K562 (cell line): Measurements from ENCODE around the gene CCNB1IP1. TPM values are rescaled to one million over a fixed set of nuclear protein-coding genes. Genes with fewer than 3 reads are reported as not detected.

Experiments used
- ATAC-seq: fragments of 200-7000 bp; cut with Tn5 transposase; 3 replicates; pipeline ENCODE4 v1.9.1; 2020; ENCODE audit warnings: moderate library complexity
- BruUV-seq: library from RNA; stranded (reverse); fragments of 400-500 nt; replicated peaks from 2 replicates; lab custom pipeline; 2021; lab: Mats Ljungman, UMichigan
- CTCF ChIA-PET: fragments of 300-600 bp; formaldehyde crosslinking; extraction: SDS; loops from one replicate; lab custom pipeline; 2021; ENCODE audit warnings: low intra/inter-chr PET ratio; lab: Yijun Ruan, JAX
- POLR2A ChIA-PET: fragments of 300-600, 350-650 bp; sonication (Branson Sonifier 250); formaldehyde crosslinking; extraction: SDS; loops from one replicate; lab custom pipeline; 2021; ENCODE audit warnings: antibody characterized with exemption, inconsistent platforms; lab: Yijun Ruan, JAX
- DNase-seq, 4 experiments: peaks; one replicate each; pipeline versions ENCODE4 v3.0.0 to v3.0.0-alpha.2; 2011 to 2018; ENCODE audit warnings: low spot score in 3 of 4, mixed read lengths in 3 of 4; ENCODE audit errors: extremely low read depth in 1 of 4
- FAIRE-seq: peaks from 2 replicates; lab custom pipeline; 2011; peaks lifted over from hg19 to GRCh38; lab: Jason Lieb, UNC
- H2AFZ ChIP-seq: 2 replicates; pipeline ENCODE4 v1.6.0; 2011; ENCODE audit warnings: low read depth, low read length, control low read depth, inconsistent platforms
- H3K27ac ChIP-seq: fragments of 200-600 bp; 3 replicates; pipeline ENCODE4 v1.8.0; 2011; ENCODE audit warnings: low read depth, mild to moderate bottlenecking, control low read depth, inconsistent platforms, low read length, moderate library complexity, mixed read lengths; ENCODE audit errors: extremely low read depth
- H3K27me3 ChIP-seq, 2 experiments: fragments of 300-600 bp in 1 of 2; 2 replicates in 1 of 2; 3 replicates in 1 of 2; pipeline versions ENCODE4 v1.6.0 to v1.8.0; 2011; ENCODE audit warnings: inconsistent platforms in 2 of 2, low read length in 2 of 2, mild to moderate bottlenecking in 1 of 2, mixed read lengths in 1 of 2, moderate library complexity in 1 of 2; ENCODE audit not compliant: control insufficient read depth in 2 of 2, insufficient read depth in 2 of 2
- H3K36me3 ChIP-seq: fragments of 300-600 bp; 3 replicates; pipeline ENCODE4 v1.8.0; 2011; ENCODE audit warnings: mild to moderate bottlenecking, low read length, inconsistent platforms; ENCODE audit not compliant: control insufficient read depth, insufficient read depth
- H3K4me1 ChIP-seq, 2 experiments: fragments of 200-600 bp in 1 of 2; replicated peaks in 1 of 2; 2 replicates in 1 of 2; 3 replicates in 1 of 2; pipeline versions ENCODE4 v1.5.1 to v1.8.0; 2011; ENCODE audit warnings: inconsistent platforms in 2 of 2, low read length in 2 of 2, mild to moderate bottlenecking in 1 of 2, mixed read lengths in 1 of 2, moderate library complexity in 1 of 2; ENCODE audit not compliant: control insufficient read depth in 2 of 2, insufficient read depth in 2 of 2
- H3K4me2 ChIP-seq: 2 replicates; pipeline ENCODE4 v1.6.1; 2011; ENCODE audit warnings: low read length, control low read depth, inconsistent platforms, mixed read lengths; ENCODE audit not compliant: insufficient read depth
- H3K4me3 ChIP-seq: fragments of 200-600 bp; sonication (generic), shearing (Covaris generic); 2 replicates; pipeline ENCODE4 v1.5.1; 2016; ENCODE audit warnings: control low read depth, inconsistent platforms
- H3K79me2 ChIP-seq: fragments of 200-600 bp; 3 replicates; pipeline ENCODE4 v1.8.0; 2011; ENCODE audit warnings: low read length, inconsistent platforms; ENCODE audit not compliant: control insufficient read depth, insufficient read depth
- H3K9ac ChIP-seq, 2 experiments: 2 replicates each; pipeline versions ENCODE4 v1.6.0 to v1.6.1; 2011; ENCODE audit warnings: low read depth in 2 of 2, low read length in 2 of 2, control low read depth in 1 of 2, inconsistent platforms in 1 of 2, mild to moderate bottlenecking in 1 of 2, mixed read lengths in 1 of 2; ENCODE audit not compliant: insufficient read depth in 1 of 2
- H3K9me1 ChIP-seq: one replicate; pipeline ENCODE4 v1.6.0; 2011; ENCODE audit warnings: inconsistent platforms, mild to moderate bottlenecking, low read length, moderate library complexity; ENCODE audit not compliant: control insufficient read depth, insufficient read depth
- H3K9me3 ChIP-seq: replicated peaks from 2 replicates; pipeline ENCODE4 v1.5.1; 2011; ENCODE audit warnings: low read depth, low read length, inconsistent platforms; ENCODE audit not compliant: control insufficient read depth, insufficient read depth
- H4K20me1 ChIP-seq: replicated peaks from 2 replicates; pipeline ENCODE4 v1.6.1; 2011; ENCODE audit warnings: low read length, inconsistent platforms, mixed read lengths; ENCODE audit not compliant: control insufficient read depth, insufficient read depth
- ASH1L ChIP-seq: fragments of 450-650 bp; IDR thresholded peaks from 2 replicates; pipeline ENCODE4 v1.6.1; 2018; ENCODE audit warnings: borderline replicate concordance, mild to moderate bottlenecking, low read depth; ENCODE audit not compliant: partially characterized antibody
- BRF2 ChIP-seq: IDR thresholded peaks from 3 replicates; pipeline ENCODE4 v1.6.1; 2011; ENCODE audit warnings: borderline replicate concordance, mild to moderate bottlenecking; ENCODE audit not compliant: insufficient read length, insufficient read depth
- CCNT2 ChIP-seq: IDR thresholded peaks from 2 replicates; pipeline ENCODE4 v1.6.1; 2011; ENCODE audit warnings: borderline replicate concordance, low read depth, mild to moderate bottlenecking, moderate library complexity, mixed read lengths, low read length; ENCODE audit not compliant: insufficient read length; ENCODE audit errors: extremely low read depth
- FOSL1 ChIP-seq: fragments of 200-800 bp; sonication (Bioruptor generic); conservative IDR thresholded peaks from 2 replicates; pipeline ENCODE4 v1.6.1; 2016; ENCODE audit warnings: missing genetic modification characterization, missing compliant biosample characterization
- FOXA3 ChIP-seq, 2 experiments: fragments of 450-650 bp in 1 of 2; sonication (generic) in 1 of 2; formaldehyde crosslinking; IDR thresholded peaks in 1 of 2; conservative IDR thresholded peaks in 1 of 2; 2 replicates each; pipeline versions ENCODE4 v1.4.0 to v1.8.0; 2020 to 2022; ENCODE audit warnings: mild to moderate bottlenecking in 2 of 2, missing genetic modification reagents in 1 of 2
- KAT7 ChIP-seq: sonication (generic); formaldehyde crosslinking; IDR thresholded peaks from 2 replicates; pipeline ENCODE4 v1.8.0; 2022; ENCODE audit warnings: missing genetic modification reagents, mild to moderate bottlenecking, borderline replicate concordance
- KLF1 ChIP-seq: fragments of 450-650 bp; IDR thresholded peaks from 2 replicates; pipeline ENCODE4 v1.6.1; 2016; ENCODE audit warnings: missing genetic modification characterization, missing compliant biosample characterization
- KLF6 ChIP-seq: fragments of 250-450 bp; sonication (Bioruptor Pico); IDR thresholded peaks from 2 replicates; pipeline ENCODE4 v1.4.0; 2020; ENCODE audit warnings: mild to moderate bottlenecking, moderate library complexity, borderline replicate concordance
- MECOM ChIP-seq: fragments of 250-450 bp; sonication (Bioruptor Pico); IDR thresholded peaks from 2 replicates; pipeline ENCODE4 v1.8.0; 2022; ENCODE audit warnings: inconsistent platforms
- NKRF ChIP-seq: fragments of 450-650 bp; IDR thresholded peaks from 2 replicates; pipeline ENCODE4 v1.6.1; 2016; ENCODE audit warnings: borderline replicate concordance
- SNIP1 ChIP-seq: fragments of 450-650 bp; IDR thresholded peaks from 2 replicates; pipeline ENCODE4 v1.7.1; 2017; ENCODE audit warnings: low read depth, mild to moderate bottlenecking
- SPI1 ChIP-seq: IDR thresholded peaks from 2 replicates; pipeline ENCODE4 v1.6.1; 2011; ENCODE audit warnings: low read depth, low read length, control low read depth, borderline replicate concordance
- ZBTB11 ChIP-seq, 3 experiments: fragments of 200-800 bp in 1 of 3; fragments of 250-450 bp in 1 of 3; fragments of 450-650 bp in 1 of 3; sonication (Bioruptor Pico) in 1 of 3; sonication (Bioruptor generic) in 1 of 3; formaldehyde crosslinking in 1 of 3; IDR thresholded peaks; 2 replicates each; pipeline versions ENCODE4 v1.6.1 to v1.8.0; 2016 to 2022; ENCODE audit warnings: mild to moderate bottlenecking in 2 of 3, missing genetic modification characterization in 2 of 3, missing compliant biosample characterization in 1 of 3, moderate library complexity in 1 of 3
- ZNF165 ChIP-seq: fragments of 250-450 bp; sonication (Bioruptor Pico); IDR thresholded peaks from 2 replicates; pipeline ENCODE4 v1.4.0; 2020; ENCODE audit warnings: borderline replicate concordance
- ZNF436 ChIP-seq: fragments of 250-450, 450-650 bp; sonication (Bioruptor Pico); formaldehyde crosslinking; IDR thresholded peaks from 2 replicates; pipeline ENCODE4 v1.7.0; 2020; ENCODE audit warnings: mild to moderate bottlenecking
- ZNF445 ChIP-seq: fragments of 250-450 bp; sonication (Bioruptor Pico); IDR thresholded peaks from 2 replicates; pipeline ENCODE4 v1.4.0; 2020; ENCODE audit warnings: low read depth, mild to moderate bottlenecking, moderate library complexity
- WGBS: fragments of 100-300 bp; shearing (Covaris generic); methylation state at CpG from one replicate; pipeline ENCODE4 v1.1.6; 2016; ENCODE audit warnings: low coverage, mixed read lengths; ENCODE audit not compliant: insufficient coverage; ENCODE audit errors: missing lambda C conversion rate; 5-methylcytosine and 5-hydroxymethylcytosine counted together
- in situ Hi-C: fragments of 300-500 bp; cut with MboI; formaldehyde crosslinking; loops from 4 replicates; pipeline ENCODE4 v1.15.0; 2018; ENCODE audit warnings: inconsistent platforms, mixed read lengths
- intact Hi-C: fragments of 100-400 bp; cut with micrococcal nuclease; formaldehyde crosslinking; loops from 2 replicates; pipeline ENCODE4 v1.14.2; 2022
- polyA plus RNA-seq, 8 experiments: library from polyadenylated mRNA; depleted of rRNA in 4 of 8; stranded (reverse) in 5 of 8; unstranded in 3 of 8; fragments of >200 nt; fragmentation: Nextera tagmentation in 2 of 8; fragmentation: Illumina TruSeq in 1 of 8; extraction: Ambion mirVana in 2 of 8; extraction: Trizol in 1 of 8; gene quantifications; 2 replicates each; pipeline versions ENCODE4 v1.2.1 to v1.2.3, GENCODE V29; 2011 to 2014; ENCODE audit warnings: inconsistent platforms in 1 of 8, missing spikeins in 1 of 8
- total RNA-seq, 7 experiments: library from RNA; depleted of rRNA in 6 of 7; stranded (reverse); fragments of >200 nt in 6 of 7; fragmentation: Illumina TruSeq in 2 of 7; extraction: Trizol in 2 of 7; gene quantifications; 2 replicates each; pipeline versions ENCODE4 v1.2.1 to v1.2.3, GENCODE V29; 2011 to 2021; ENCODE audit warnings: low replicate concordance in 1 of 7

Gene CCNB1IP1
- total and polyA plus RNA-seq, 9 of the 15 experiments (the other 6 are each of a cell fraction or from before 2014, with no cell fraction given) = 51.8 to 152 (median 81.0) TPM

- H2AFZ ChIP-seq = no peak overlapping the region
- ChIA-PET CTCF (no interaction called here), POLR2A (interaction anchor here (0.8 kb wide), 1 partner anchor 383 kb away, joined by 4 read pairs; no protein-coding TSS in a partner anchor)
- H3K4me3 ChIP-seq = no peak overlapping the region
- no peaks in the 10 kb centered on the region for H4K20me1 ChIP-seq
- in situ Hi-C loops = no loop called here
- no peaks in the 10 kb centered on the region for H3K79me2 ChIP-seq
- ATAC-seq (no peak), DNase-seq (no peak), FAIRE-seq (no peak)
- H3K4me2 ChIP-seq = no peak overlapping the region
- H3K27ac ChIP-seq = no peak overlapping the region
- WGBS = 66% methylated on average over 5 of the region's 6 CpGs
- intact Hi-C loops = no loop called here
- H3K4me1 ChIP-seq = no peaks in the 10 kb centered on the region
- H3K9ac ChIP-seq = no peak overlapping the region
- peaks cover 42% of the 10 kb centered on the region; the same call in 1 of the 3 replicates for H3K36me3 ChIP-seq
- no peaks in the 10 kb centered on the region for H3K9me3 ChIP-seq
- no peaks in the 10 kb centered on the region for H3K9me1 ChIP-seq
- no TSS peak for BruUV-seq
- no peaks in the 10 kb centered on the region for H3K27me3 ChIP-seq
- TF ChIP-seq NKRF (no peak), SPI1 (no peak), FOSL1 (tag) (no peak), BRF2 (no peak), KLF1 (no peak), SNIP1 (no peak), MECOM (CRISPR knock-in tag) (no peak), CCNT2 (no peak), ZNF445 (CRISPR knock-in tag) (no peak), ZBTB11 (CRISPR knock-in tag; IDR thresholded peaks at IDR 0.05) (no peak), KAT7 (CRISPR knock-in tag) (no peak), FOXA3 (CRISPR knock-in tag; conservative IDR thresholded peaks at IDR 0.05 in 1 of 2, IDR thresholded peaks at IDR 0.05 in 1 of 2) (no peak), KLF6 (CRISPR knock-in tag) (no peak), ZNF436 (CRISPR knock-in tag) (no peak), ZNF165 (CRISPR knock-in tag) (no peak), ASH1L (no peak)
These were observed 47.6 kb upstream of the CCNB1IP1 start for GRCh38 chr14:20380681-20381080.
